CD4-positive, alpha-beta memory T cell (primary cell): ENCODE measurements around the gene TANGO6. TPM values are rescaled to one million over a fixed set of nuclear protein-coding genes. Genes with fewer than 3 reads are reported as not detected.
A peak's percentile ranks its signal among the peaks of the same experiment; 100 is the strongest.
"Not testable (repeated sequence)": the region's sequence is repeated elsewhere in the genome, so short reads cannot be mapped to it uniquely, and the experiment has no call there.

Source experiments
- CTCF ChIA-PET: fragments of 350-600 bp; sonication (Branson Sonifier 250); formaldehyde crosslinking; loops from one replicate; lab custom pipeline; 2021; ENCODE audit warnings: inconsistent platforms; ENCODE audit not compliant: partially characterized antibody; lab: Charles Lee
- POLR2A ChIA-PET: fragments of 350-600 bp; sonication (Branson Sonifier 250); formaldehyde crosslinking; loops from one replicate; lab custom pipeline; 2021; ENCODE audit not compliant: partially characterized antibody; lab: Charles Lee
- DNase-seq, 5 donors: peaks; one replicate each; pipeline versions ENCODE4 v3.0.0 to v3.0.0-alpha.2; 2020 to 2022; ENCODE audit warnings: mixed read lengths in 1 of 5
- H3K27ac ChIP-seq: one replicate; pipeline ENCODE4 v1.7.0; 2013; ENCODE audit warnings: low read depth, low read length
- H3K27me3 ChIP-seq: 2 replicates; pipeline ENCODE4 v1.7.0; 2013; ENCODE audit warnings: mild to moderate bottlenecking, low read length, moderate library complexity; ENCODE audit not compliant: insufficient read depth
- H3K36me3 ChIP-seq: 2 replicates; pipeline ENCODE4 v1.7.0; 2013; ENCODE audit warnings: mild to moderate bottlenecking, low read length, moderate library complexity; ENCODE audit not compliant: insufficient read depth
- H3K4me1 ChIP-seq: 2 replicates; pipeline ENCODE4 v1.7.0; 2013; ENCODE audit warnings: mild to moderate bottlenecking, low read length, moderate library complexity; ENCODE audit not compliant: insufficient read depth
- H3K4me3 ChIP-seq, 2 donors: one replicate each; pipeline ENCODE4 v1.7.0; 2013; ENCODE audit warnings: low read length in 2 of 2, mild to moderate bottlenecking in 1 of 2
- H3K9me3 ChIP-seq, 2 donors: one replicate each; pipeline ENCODE4 v1.7.0; 2013; ENCODE audit warnings: low read length in 2 of 2, control low read depth in 1 of 2; ENCODE audit not compliant: control insufficient read depth in 1 of 2
- H3K27ac Mint-ChIP-seq, 7 donors: one replicate each; pipeline ENCODE4 v1.8.0; 2020 to 2021; ENCODE audit warnings: mixed read lengths in 7 of 7, mild to moderate bottlenecking in 6 of 7, inconsistent platforms in 3 of 7, moderate library complexity in 3 of 7
- H3K27me3 Mint-ChIP-seq, 2 donors: one replicate each; pipeline ENCODE4 v1.8.0; 2020 to 2021; ENCODE audit warnings: mixed read lengths in 2 of 2
- H3K36me3 Mint-ChIP-seq, 2 donors: one replicate each; pipeline ENCODE4 v1.8.0; 2020 to 2021; ENCODE audit warnings: mixed read lengths in 2 of 2, inconsistent platforms in 1 of 2, mild to moderate bottlenecking in 1 of 2
- H3K4me1 Mint-ChIP-seq, 4 donors: one replicate each; pipeline ENCODE4 v1.8.0; 2020 to 2021; ENCODE audit warnings: mixed read lengths in 4 of 4, mild to moderate bottlenecking in 1 of 4
- H3K4me3 Mint-ChIP-seq, 8 donors: one replicate each; pipeline ENCODE4 v1.8.0; 2020 to 2021; ENCODE audit warnings: mixed read lengths in 8 of 8, mild to moderate bottlenecking in 7 of 8, moderate library complexity in 6 of 8, inconsistent platforms in 3 of 8
- H3K9me3 Mint-ChIP-seq, 8 donors: one replicate each; pipeline ENCODE4 v1.8.0; 2020 to 2021; ENCODE audit warnings: mixed read lengths in 8 of 8, mild to moderate bottlenecking in 5 of 8, inconsistent platforms in 3 of 8, moderate library complexity in 1 of 8
- intact Hi-C: fragments of 100-400 bp; cut with micrococcal nuclease; formaldehyde crosslinking; loops from one replicate; pipeline ENCODE4 v1.15.1; 2023
- polyA plus RNA-seq, 2 donors: library from polyadenylated mRNA; unstranded; fragments of 300-500 nt; fragmentation: Illumina TruSeq; gene quantifications; one replicate each; pipeline ENCODE4 v1.2.3, GENCODE V29; 2021
- total RNA-seq, 2 experiments: library from RNA; stranded (reverse); gene quantifications; one replicate each; pipeline ENCODE4 v1.2.3, GENCODE V29; 2021

Gene TANGO6
- total and polyA plus RNA-seq, 4 experiments from 2014 or later, result 12.2 to 38.1 (median 26.0) TPM

DNA sequence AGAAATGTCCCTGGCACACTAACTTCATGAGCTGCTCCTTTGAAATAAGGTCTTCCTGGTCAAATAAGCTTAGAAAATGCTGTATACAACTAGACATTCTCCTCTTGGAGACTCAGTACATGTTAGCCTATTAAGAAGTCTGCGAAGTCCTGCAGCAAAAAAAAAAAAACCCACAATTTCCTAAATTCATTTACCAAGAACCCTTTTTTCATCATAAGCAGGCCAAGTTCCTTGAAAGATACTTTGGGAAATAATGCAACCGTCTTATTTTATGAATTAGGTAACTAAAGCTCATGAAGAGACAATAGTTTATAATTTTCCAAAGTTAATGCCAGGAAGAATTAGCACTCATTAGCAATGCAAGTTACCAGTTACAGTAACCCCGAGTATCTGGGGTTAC, 213.1 kb downstream of the TANGO6 start:
- POLR2A ChIA-PET, result no interaction called here
- H3K36me3 ChIP-seq, result no peaks in the 10 kb centered on the region

DNA sequence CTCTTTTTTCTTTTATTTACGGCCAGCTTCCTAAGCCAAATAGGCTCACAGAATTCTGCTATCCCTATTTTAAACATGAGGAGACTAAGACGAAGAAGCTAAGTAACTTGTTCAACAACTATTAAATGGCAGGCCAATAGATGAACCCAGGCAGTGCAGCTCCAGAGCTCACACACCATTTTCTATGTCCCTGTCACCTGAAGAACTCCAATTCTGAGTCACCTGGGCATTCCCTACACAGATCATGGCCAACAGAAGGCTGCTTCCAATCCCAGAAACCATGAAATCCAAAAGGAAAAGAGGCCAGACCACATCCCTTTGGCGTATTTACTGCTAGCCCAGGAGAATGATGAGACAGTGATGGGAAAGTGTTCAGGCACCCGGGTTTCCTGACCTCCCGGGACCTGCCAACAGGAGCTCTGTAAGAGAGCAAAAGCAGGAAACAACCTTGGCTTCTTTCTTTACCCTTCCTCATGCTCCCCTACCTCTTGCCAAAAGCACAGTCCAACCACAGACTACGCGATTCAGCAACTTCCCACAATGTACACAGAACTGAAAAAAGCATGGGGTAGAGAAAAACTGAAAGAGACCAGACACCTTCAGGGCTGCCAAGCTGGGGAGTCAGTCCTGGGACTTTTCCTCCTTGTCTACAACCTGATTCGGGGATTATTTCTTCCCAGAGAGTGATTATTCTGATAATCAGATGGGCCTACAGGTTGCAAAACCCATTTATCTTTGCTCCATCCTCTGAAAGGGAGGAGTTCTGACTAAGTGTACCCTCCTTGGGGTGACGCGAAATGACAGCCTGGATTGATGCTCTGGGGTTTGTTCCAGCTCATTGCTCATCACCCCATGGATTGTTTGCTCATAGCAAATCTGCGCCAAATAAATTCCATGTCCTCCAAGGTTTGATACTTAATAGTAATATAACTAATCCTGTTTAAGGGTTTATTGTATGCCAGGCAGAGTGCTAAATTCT, 214.4 kb downstream of the TANGO6 start:
- intact Hi-C loops, result no loop called here
- peaks cover 3 to 19% of the 10 kb centered on the region in 2 donors for H3K36me3 Mint-ChIP-seq
- CTCF ChIA-PET, result no interaction called here

More for the DNA sequence above, 213.1 kb downstream of the TANGO6 start:
- no peaks in the 10 kb centered on the region for H3K4me1 Mint-ChIP-seq
- H3K9me3 ChIP-seq, result no peaks in the 10 kb centered on the region
- no peaks in the 10 kb centered on the region for H3K9me3 Mint-ChIP-seq
- no peak for DNase-seq
- intact Hi-C loops, result no loop called here
- peaks cover 3 to 19% of the 10 kb centered on the region in 2 donors for H3K36me3 Mint-ChIP-seq
- no peaks in the 10 kb centered on the region for H3K27me3 Mint-ChIP-seq
- H3K4me1 ChIP-seq, result no peaks in the 10 kb centered on the region
- H3K4me3 Mint-ChIP-seq, result no peak overlapping the region
- no peak overlapping the region for H3K4me3 ChIP-seq
- CTCF ChIA-PET, result no interaction called here
- no peak overlapping the region for H3K27ac ChIP-seq
- H3K27me3 ChIP-seq, result no peaks in the 10 kb centered on the region
- no peak overlapping the region for H3K27ac Mint-ChIP-seq

DNA sequence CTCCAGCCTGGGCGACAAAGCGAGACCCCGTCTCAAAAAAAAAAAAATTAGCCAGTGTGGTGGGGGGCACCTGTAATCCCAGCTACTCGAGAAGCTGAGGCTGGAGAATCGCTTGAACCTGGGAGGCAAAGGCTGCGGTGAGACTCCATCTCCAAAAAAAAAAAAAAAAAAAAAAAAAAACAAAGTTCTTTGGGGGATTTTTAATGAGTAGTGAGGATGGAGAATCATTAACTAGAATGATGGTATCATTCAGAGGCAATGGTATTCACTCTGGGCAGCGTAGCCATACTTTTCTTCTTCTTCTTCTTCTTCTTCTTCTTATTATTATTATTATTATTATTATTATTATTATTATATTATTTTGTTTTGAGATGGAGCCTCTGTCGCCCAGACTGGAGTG, 220.2 kb downstream of the TANGO6 start:
- H3K4me3 ChIP-seq, H3K27ac Mint-ChIP-seq, DNase-seq, intact Hi-C loops, H3K27ac ChIP-seq, H3K4me1 Mint-ChIP-seq, H3K9me3 ChIP-seq, POLR2A ChIA-PET, CTCF ChIA-PET, H3K4me3 Mint-ChIP-seq, H3K4me1 ChIP-seq, H3K9me3 Mint-ChIP-seq, H3K27me3 ChIP-seq, H3K36me3 ChIP-seq, H3K27me3 Mint-ChIP-seq: not testable (repeated sequence)
- H3K36me3 Mint-ChIP-seq, result peaks cover 16% of the 10 kb centered on the region in 2 donors

More for the DNA sequence above, 214.4 kb downstream of the TANGO6 start:
- Histone ChIP-seq H3K27ac (no peak overlapping the region), H3K4me1 (no peaks in the 10 kb centered on the region), H3K27me3 (no peaks in the 10 kb centered on the region), H3K9me3 (no peaks in the 10 kb centered on the region), H3K36me3 (no peaks in the 10 kb centered on the region), H3K4me3 (no peak overlapping the region)
- Mint-ChIP-seq H3K27me3 (no peaks in the 10 kb centered on the region), H3K4me3 (no peak overlapping the region), H3K4me1 (no peaks in the 10 kb centered on the region), H3K9me3 (no peaks in the 10 kb centered on the region), H3K27ac (peak overlapping the region in 3 of 7 donors; percentile 19 to 66 (median 43))
- POLR2A ChIA-PET, result no interaction called here
- no peak for DNase-seq

DNA sequence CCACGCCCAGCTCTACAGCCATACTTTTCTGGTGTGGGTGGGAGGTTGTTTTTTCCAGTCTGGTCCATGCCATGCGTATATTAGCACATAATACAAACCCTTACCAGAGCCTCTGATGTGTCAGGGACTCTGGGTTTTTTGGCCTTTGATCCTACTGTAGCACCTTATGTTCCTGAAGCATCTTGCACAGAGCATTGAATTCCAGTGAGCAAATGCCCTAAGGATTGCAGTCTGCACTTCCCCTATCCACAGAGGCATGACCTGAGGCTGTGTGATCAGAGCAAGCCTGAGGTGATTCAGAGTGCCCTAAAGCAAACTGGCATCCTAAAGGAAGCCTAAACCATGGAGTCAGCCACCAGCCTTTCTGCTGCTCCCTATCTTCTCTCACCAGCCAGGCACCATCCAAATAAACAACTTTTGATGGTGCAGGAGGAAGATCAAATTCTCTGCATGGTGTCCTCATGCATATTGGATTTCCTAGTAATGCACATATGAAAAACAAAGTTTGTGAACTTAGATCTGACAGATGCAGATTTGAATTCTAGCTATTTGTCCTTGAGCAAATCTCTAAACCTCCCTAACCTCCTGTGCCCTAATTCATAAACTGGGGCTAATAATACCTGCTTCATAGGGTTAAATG, 220.9 kb downstream of the TANGO6 start:
- Histone ChIP-seq H3K27me3 (no peaks in the 10 kb centered on the region), H3K27ac (no peak overlapping the region), H3K36me3 (no peaks in the 10 kb centered on the region), H3K4me3 (no peak overlapping the region), H3K4me1 (no peaks in the 10 kb centered on the region), H3K9me3 (no peaks in the 10 kb centered on the region)
- ChIA-PET CTCF (no interaction called here), POLR2A (no interaction called here)
- intact Hi-C loops, result no loop called here
- Mint-ChIP-seq H3K27me3 (no peaks in the 10 kb centered on the region), H3K4me1 (no peaks in the 10 kb centered on the region), H3K36me3 (peaks cover 16 to 18% of the 10 kb centered on the region in 2 donors), H3K27ac (no peak overlapping the region), H3K4me3 (no peak overlapping the region), H3K9me3 (no peaks in the 10 kb centered on the region)
- no peak for DNase-seq

DNA sequence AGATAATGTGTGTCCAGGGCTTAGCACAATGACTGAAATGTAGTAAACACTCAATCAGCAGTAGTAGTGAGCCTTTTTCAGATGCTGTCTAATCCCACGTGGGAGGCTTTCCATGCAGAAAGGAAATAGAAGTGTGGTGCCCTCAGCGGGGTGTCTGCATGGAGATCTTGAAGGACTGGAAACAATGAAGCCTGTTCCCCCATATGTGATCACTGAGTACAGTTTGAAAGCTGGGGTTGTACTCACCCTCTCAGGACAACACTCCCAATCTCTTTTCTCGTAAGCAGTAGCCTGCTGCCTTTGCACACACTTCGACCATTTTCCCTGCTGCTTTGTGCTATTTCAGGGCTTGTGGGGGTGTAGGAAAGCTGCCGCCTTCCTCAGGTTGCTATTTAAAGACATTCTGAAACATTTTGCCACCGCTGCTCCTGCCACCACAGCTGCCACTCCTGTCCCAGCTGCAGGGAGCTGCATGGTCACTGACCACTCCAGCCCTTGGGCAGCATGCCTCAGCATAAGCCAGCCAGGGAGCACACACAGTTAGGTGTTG, 221.5 kb downstream of the TANGO6 start:
- H3K36me3 Mint-ChIP-seq, result peaks cover 13 to 21% of the 10 kb centered on the region in 2 donors
- H3K27ac Mint-ChIP-seq, result no peak overlapping the region
- H3K4me3 ChIP-seq, result no peak overlapping the region
- intact Hi-C loops, result no loop called here
- H3K9me3 ChIP-seq, result no peaks in the 10 kb centered on the region
- POLR2A ChIA-PET, result no interaction called here
- H3K27me3 ChIP-seq, result no peaks in the 10 kb centered on the region
- H3K4me1 Mint-ChIP-seq, result no peaks in the 10 kb centered on the region
- no peaks in the 10 kb centered on the region for H3K27me3 Mint-ChIP-seq
- H3K27ac ChIP-seq, result no peak overlapping the region
- no peak overlapping the region for H3K4me3 Mint-ChIP-seq
- H3K4me1 ChIP-seq, result no peaks in the 10 kb centered on the region
- no peaks in the 10 kb centered on the region for H3K9me3 Mint-ChIP-seq
- DNase-seq, result no peak
- no peaks in the 10 kb centered on the region for H3K36me3 ChIP-seq
- CTCF ChIA-PET, result no interaction called here

DNA sequence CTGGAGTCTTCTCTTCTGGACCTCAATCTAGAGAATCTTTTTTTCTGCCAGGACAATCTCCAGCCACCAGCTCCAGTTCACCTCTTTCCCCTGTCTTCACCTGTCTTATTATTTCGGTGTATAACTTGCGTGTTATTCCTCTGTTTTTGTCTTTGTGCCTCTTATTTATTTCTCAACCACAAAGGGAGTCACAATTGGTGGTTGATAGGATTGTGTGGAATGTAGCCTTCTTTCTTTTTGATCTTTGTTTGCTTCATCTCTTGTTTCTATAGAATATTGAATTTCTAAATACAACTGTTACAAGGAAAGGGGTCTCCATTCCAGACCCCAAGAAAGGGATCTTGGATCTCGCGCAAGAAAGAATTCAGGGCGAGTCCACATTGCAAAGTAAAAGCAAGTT, 226.2 kb downstream of the TANGO6 start:
- Mint-ChIP-seq H3K9me3 (no peaks in the 10 kb centered on the region), H3K36me3 (peaks cover 5 to 15% of the 10 kb centered on the region in 2 donors), H3K27ac (peak overlapping the region in 2 of 7 donors; percentile 12 to 69), H3K4me1 (no peaks in the 10 kb centered on the region), H3K4me3 (no peak overlapping the region), H3K27me3 (no peaks in the 10 kb centered on the region)
- ChIA-PET CTCF (no interaction called here), POLR2A (no interaction called here)
- Histone ChIP-seq H3K4me1 (no peaks in the 10 kb centered on the region), H3K4me3 (no peak overlapping the region), H3K36me3 (no peaks in the 10 kb centered on the region), H3K27ac (no peak overlapping the region), H3K27me3 (no peaks in the 10 kb centered on the region), H3K9me3 (no peaks in the 10 kb centered on the region)
- no peak for DNase-seq
- intact Hi-C loops, result no loop called here

DNA sequence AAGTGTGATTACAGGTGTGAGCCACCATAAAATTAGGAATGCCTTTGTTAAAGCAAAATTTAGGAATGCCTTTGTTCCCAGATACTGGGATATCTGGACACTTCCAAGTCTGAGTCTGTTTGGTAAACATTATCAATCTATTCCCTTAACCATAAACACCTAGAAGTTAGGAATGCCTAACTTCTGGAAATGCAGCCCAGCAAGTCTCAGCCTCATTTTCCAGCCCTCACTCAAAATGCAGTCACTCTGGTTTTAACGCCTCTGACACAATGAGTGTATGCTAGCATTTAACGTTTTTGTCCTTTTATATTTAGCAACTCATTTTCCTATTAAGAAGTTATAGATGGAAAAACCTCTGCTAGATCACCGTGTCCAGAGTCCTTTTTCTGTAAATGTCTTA, 227.7 kb downstream of the TANGO6 start:
- Mint-ChIP-seq H3K4me1 (no peaks in the 10 kb centered on the region), H3K9me3 (no peaks in the 10 kb centered on the region), H3K4me3 (no peak overlapping the region), H3K27me3 (no peaks in the 10 kb centered on the region), H3K36me3 (peaks cover 1 to 8% of the 10 kb centered on the region in 2 donors), H3K27ac (no peak overlapping the region)
- no peak overlapping the region for H3K4me3 ChIP-seq
- no peaks in the 10 kb centered on the region for H3K9me3 ChIP-seq
- CTCF ChIA-PET, result no interaction called here
- POLR2A ChIA-PET, result no interaction called here
- no peak for DNase-seq
- no peaks in the 10 kb centered on the region for H3K27me3 ChIP-seq
- no peaks in the 10 kb centered on the region for H3K4me1 ChIP-seq
- intact Hi-C loops, result no loop called here
- H3K36me3 ChIP-seq, result no peaks in the 10 kb centered on the region
- no peak overlapping the region for H3K27ac ChIP-seq
